ENCODE results near the gene ERC1. TPM values are rescaled to one million over a fixed set of nuclear protein-coding genes. Genes with fewer than 3 reads are reported as not detected.
A peak's percentile ranks its signal among the peaks of the same experiment; 100 is the strongest.

Gene ERC1
- total RNA-seq, 1 donor from 2014 or later = 16.6 TPM

GRCh38 chr12:1544996-1545700, 554.1 kb downstream of the ERC1 start:
- DNase-seq (ENCODE audit: low read depth) (peak; percentile 27), FAIRE-seq (no peak)
- H3K36me3 ChIP-seq (ENCODE audit: control insufficient read depth, insufficient read depth, low read length) = no peaks in the 10 kb centered on the region
- no peaks in the 10 kb centered on the region for H3K27me3 ChIP-seq (ENCODE audit: control insufficient read depth, insufficient read depth, low read length)
- TF ChIP-seq, protein P1, sequence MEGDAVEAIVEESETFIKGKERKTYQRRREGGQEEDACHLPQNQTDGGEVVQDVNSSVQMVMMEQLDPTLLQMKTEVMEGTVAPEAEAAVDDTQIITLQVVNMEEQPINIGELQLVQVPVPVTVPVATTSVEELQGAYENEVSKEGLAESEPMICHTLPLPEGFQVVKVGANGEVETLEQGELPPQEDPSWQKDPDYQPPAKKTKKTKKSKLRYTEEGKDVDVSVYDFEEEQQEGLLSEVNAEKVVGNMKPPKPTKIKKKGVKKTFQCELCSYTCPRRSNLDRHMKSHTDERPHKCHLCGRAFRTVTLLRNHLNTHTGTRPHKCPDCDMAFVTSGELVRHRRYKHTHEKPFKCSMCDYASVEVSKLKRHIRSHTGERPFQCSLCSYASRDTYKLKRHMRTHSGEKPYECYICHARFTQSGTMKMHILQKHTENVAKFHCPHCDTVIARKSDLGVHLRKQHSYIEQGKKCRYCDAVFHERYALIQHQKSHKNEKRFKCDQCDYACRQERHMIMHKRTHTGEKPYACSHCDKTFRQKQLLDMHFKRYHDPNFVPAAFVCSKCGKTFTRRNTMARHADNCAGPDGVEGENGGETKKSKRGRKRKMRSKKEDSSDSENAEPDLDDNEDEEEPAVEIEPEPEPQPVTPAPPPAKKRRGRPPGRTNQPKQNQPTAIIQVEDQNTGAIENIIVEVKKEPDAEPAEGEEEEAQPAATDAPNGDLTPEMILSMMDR (IDR thresholded peaks at IDR 0.05; ENCODE audit: insufficient read depth, low read length, severe bottlenecking) = peak; percentile 14
- H3K4me3 ChIP-seq (ENCODE audit: low read depth, low read length) = no peak overlapping the region

Other genes with a start within 250 kb of the ERC1 start
- gene WNK1, start 238.6 kb upstream of the ERC1 start, total RNA-seq = 57.7 and 101 TPM in 2 replicates
- 12.9 and 16.3 TPM in 2 replicates for gene RAD52, start 41.5 kb upstream of the ERC1 start, total RNA-seq

Measured in bronchial epithelial cell (primary cell).